HUDEP-2 (cell line): ENCODE data around the gene ATG10.

Experiments used
- DNase-seq, 76 experiments: peaks; one replicate each; lab custom pipeline; 2025; ENCODE audit not compliant: unreplicated experiment in 76 of 76; lab: John Stamatoyannopoulos, UW

ATG10 gene

DNA sequence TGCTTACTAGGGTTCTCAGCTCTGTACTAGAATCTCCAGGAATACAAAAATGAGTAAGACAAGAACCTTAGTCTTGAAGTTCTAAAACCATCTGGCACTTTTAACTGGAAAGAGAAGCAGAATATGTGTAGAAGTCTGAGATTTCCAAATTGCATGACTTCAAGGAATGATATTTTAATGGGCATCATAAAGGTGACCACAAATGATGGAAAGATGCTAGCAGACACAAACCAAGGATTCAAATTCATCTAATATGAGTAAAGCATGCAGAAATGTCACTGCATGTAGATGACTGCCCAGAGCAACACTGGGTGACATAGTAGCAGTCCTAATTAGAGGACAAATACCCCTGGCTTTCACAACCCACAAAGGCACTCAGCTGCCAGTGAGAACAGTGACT lies 189.1 kb downstream of the ATG10 start:
- no peak for DNase-seq

DNA sequence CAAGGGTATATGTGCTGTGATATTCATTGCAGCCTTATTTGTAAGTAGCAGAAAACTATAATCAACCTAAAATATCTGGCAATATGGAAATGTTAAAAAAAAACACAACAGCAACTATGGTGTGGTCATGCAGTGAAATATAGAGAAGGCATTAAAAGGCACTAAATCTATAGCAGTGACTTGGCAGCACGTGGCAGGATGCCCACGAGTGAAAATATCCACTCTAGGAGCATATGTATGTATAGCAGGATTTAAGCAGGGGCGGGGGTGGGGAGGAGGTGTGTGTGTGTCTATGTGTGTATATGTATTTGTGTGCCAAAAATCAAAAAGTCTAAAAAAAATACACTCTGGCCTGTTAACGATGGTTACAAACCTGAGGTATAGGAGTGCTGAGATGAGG lies 190.8 kb downstream of the ATG10 start:
- no peak for DNase-seq

DNA sequence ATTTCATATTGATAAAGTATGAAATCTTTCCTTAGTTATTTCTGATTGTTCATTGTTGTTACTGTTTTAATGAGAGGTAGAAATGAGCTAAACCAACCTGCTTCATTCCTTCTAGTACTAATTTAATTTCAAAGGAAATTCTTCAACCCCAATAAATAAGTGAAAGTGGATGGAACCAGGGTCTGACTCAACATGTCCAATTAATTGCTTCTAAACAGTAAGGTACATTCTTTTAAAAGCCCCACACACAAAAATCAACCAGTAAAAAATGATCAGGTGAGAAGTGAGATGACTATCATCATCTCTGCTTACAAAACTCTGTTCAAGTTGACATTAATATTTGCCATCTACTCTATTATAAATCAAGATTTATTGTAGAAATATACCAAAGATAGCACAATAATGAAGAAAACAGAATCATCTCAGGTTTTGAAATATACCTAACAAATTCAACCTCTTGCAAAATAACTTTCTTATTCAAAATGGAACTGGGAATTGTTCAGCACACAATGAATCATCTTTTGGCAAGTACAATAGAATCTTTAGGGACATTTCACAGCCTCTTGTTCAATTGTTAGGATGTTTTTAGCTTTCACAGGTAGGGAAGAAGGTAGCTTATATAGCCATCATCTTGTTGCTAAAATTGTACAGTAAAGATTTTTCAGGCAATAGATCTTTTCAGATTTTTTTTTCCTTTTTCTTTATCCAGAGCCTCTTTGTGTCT lies 191.8 kb downstream of the ATG10 start:
- DNase-seq: no peak

DNA sequence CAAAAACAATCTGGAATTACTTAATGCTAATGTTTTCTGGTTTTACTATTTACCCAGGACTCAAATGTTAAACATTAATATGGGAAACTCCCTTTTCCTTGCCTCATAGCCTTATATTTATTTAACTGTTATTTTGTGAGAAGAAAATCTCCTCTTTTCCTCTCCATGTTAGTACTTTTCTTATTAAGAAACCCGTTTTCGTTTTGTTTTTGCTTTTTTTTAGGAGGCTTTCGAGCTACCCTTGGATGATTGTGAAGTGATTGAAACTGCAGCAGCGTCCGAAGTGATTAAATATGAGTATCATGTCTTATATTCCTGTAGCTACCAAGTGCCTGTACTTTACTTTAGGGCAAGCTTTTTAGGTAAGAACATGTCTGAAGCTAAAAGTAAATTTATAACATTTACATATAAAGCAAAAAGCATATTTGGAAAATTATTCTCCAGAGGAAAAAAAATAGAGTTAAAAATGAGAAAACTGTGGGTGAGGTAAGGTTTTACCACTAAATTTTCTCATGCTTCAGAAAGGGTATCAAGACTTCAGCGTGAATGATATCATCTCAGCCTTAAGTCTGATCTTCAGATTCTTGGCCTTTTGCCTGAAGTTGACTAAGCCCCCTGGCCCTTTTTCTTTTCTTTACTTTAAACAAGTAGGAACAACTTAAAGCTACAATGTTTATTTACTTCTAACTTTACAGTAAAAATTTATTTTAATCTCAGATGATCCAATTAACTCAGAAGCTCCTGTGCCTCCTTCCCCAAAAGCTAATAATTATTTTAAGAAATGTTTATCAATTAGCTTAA lies 192.6 kb downstream of the ATG10 start:
- DNase-seq: no peak

DNA sequence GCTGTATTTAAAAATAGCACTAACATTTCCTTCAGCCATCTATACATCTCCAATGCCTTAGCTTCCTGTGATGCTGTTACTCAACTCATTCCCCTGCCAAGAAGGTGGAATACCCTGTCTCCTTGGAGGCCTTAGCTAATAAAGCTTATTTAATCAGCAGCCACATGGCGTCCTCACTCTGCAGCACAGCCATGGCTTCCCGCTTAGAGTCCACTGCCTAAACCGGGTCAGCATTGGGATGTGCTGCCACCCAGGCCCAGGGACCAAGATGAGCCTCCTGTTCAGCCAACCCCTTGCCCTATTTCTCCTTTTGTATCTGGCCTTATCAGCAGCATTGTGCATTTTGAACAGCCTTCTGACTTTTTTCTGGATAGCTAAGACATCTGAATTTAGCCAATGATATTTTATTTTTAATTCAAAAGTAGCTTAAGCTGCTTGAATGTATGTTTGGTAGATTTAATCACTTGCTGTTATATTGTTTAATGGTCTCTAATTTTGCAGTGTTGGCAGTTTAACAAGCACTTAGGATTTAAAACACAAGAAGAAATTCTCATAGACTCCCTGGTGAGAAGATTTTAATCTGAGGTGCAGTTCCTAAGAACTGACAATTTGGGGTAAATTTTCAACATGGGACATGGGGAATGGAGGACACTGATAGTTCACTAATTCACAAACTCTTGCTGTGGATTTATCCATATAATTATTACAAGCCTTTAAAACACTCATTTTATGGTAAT lies 193.3 kb downstream of the ATG10 start:
- no peak for DNase-seq

DNA sequence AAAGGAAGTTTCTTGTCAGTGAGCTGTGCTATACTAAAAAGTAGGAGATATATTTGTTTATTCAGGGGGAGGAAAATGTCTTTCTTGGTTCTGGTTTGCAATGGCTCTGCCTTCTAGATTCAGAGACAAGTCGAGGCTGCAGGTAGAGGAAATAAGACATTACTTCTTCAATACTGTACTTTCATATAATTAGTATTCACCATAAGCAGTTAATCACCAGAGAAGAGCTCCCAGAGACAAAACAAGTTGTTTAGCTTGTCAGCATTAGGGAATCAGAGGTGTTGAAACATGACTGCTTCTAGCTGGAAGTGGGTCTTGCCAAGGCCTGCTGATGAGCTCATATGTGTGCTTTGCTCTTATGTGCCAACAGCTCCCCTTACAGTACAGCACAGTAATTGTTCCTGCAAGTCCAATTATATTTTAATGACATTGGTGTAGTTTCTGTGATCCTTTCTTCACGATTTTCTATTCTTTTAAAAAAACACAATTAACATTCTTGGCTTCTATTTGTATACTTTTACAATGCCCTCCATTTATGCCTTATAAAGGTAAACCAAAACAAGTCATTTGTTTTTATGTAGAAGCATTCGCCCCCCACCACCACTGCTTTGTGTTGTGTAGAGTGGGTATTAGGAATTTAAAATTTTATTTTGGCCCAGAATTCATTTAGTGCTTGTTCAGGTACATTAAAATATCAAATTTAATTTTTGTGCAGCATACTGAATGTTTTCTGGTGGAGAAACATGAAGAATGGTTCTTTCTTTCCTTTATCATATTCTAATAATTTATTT lies 194.1 kb downstream of the ATG10 start:
- peak in 31 of 76 experiments; percentile 1 to 49 (median 11) for DNase-seq

GRCh38 chr5:82167372-82167935 lies 195.6 kb downstream of the ATG10 start:
- DNase-seq: no peak

DNA sequence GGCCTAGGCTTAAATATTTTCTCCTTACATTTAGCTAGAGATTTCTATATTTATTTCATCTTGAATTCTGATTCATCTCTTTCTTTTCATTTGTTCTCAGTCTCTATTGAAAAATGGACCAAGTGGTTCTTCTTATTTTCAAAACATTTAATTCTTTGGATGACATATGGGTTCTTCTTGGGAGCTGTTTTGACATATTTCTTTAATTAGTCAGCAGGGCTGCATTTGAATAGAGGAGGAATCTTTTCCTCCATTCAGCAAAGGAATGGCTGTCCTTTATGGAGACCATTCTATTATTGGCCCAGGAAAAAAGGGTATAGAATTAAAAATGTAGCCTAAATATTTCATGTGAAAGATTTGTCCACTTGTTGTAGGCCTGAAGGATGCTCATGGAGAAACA lies 196.5 kb downstream of the ATG10 start:
- no peak for DNase-seq

- no peak for DNase-seq
Observed at GRCh38 chr5:82169892-82170291, 198.1 kb downstream of the ATG10 start.

DNA sequence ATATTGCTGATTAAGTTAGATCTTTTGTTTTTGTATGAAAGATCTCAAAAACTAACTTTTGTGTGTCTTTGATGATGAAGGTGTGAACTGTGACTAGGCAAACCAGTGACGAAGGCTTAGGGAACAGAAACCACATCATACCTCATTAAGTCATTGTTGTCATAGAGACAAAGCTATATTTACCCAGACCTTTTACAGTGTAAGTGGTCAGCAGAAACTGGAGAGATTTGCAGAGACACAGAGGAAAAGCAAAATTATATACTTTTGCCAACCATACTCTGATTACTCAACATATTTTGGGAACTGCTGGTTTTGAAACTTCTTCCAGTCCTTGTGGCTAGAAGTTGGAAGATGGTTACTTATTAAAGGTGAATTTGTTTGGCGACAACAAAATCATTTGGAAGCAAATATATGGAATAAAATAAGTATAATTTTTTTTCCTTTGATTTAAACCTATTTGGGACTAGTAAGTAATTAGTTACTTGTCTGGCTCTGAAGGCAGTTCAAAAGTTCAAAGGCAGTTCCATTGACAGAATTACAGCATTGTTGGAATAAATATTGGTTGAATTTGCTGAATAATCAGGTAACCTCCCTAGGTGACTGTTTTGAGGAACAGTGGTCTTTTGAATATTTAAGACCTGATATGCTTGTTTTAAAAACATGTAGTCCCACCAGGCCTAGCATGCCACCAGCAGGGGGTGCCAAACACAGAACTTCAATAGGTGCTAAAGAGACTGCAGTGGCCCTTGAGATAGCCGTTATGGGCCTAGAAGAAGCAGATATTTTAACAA lies 202.5 kb downstream of the ATG10 start:
- DNase-seq: peak in 64 of 76 experiments; percentile 1 to 72 (median 44)

- DNase-seq: no peak
Observed at GRCh38 chr5:82174919-82175219, 203.0 kb downstream of the ATG10 start.

GRCh38 chr5:82176115-82176814 lies 204.4 kb downstream of the ATG10 start:
- no peak for DNase-seq

DNA sequence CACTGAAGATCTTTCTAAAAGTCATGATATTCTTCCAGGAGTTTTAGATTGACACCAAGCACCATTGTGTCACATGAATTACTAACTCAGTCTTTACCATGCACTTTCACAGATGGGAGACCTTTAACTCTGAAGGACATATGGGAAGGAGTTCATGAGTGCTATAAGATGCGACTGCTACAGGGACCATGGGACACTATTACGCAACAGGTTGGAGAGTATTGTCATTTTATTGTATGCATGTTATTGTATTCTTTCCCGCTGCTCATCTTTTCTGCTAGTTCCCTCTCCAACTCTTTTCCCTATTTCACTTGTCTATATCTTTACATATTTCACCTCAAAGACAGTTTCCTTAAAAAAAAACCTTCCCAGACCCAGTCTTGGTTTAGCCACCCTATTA lies 206.6 kb downstream of the ATG10 start:
- DNase-seq: no peak

- DNase-seq: no peak
Observed at GRCh38 chr5:82182662-82183061, 210.8 kb downstream of the ATG10 start.

- DNase-seq: no peak
Observed at GRCh38 chr5:82183828-82184227, 212.0 kb downstream of the ATG10 start.

GRCh38 chr5:82185851-82186250 lies 214.0 kb downstream of the ATG10 start:
- DNase-seq: no peak

DNA sequence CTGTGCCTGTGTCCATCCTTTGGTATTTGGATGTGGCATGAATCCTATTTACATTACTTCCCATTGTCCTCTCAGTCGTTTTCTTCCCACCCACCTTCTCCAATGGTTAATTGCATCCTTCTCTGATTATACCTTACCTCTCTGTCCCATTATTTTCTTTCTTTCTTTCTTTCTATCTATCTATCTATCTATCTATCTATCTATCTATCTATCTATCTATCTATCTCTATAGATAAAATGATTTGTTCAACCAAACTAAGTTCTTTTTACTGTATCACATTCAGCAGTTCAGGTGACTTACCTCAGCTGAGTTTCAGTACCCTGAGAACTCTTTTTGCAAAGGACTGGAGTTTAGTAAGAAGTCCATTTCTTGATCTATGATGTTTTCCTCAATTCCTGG lies 225.7 kb downstream of the ATG10 start:
- DNase-seq: no peak

GRCh38 chr5:82204567-82204966 lies 232.7 kb downstream of the ATG10 start:
- DNase-seq: no peak

GRCh38 chr5:82205005-82205404 lies 233.2 kb downstream of the ATG10 start:
- no peak for DNase-seq
